ENCODE data around the gene ARFGAP1.
A peak's percentile ranks its signal among the peaks of the same experiment; 100 is the strongest.

Gene ARFGAP1

DNA sequence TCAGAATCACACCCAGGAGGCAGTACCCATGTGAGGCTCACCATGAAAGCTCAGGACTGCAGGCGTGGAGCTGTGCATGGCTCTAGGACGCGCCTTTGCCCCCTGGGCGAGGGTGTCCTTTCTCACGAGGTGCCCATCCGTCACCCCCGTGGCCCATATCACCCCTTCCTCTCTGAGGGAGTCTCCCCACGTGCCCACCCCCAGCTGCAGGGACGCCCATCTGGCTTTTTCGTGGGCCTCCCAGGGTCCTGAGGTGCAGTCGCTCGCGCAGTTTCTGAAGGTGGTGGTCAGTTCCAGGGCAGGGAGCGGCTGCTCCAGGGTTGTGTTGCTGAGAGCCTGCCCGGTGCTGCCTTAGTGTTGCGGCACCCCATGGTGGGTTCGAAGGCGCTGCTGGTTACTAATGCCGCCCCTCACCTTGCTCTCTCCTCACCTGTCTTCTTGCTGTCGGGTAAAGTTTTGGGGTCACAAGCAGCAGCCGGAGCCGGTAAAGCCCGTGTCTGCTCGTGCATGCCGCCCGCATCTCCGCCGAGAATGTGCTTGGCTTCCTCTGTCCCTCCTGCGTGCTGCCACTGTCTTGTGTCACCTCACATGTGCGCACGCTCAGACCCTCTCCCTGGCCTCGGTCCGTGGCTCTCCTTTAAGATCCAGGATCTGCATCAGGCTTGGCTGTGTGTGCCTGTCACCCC lies 10.9 kb downstream of the ARFGAP1 start:
- Mint-ChIP-seq H3K36me3 (ENCODE audit: low read depth) (peaks cover 21% of the 10 kb centered on the region), H3K9me3 (no peaks in the 10 kb centered on the region), H3K27ac (peak overlapping the region; percentile 87), H3K4me3 (no peak overlapping the region), H3K27me3 (ENCODE audit: low read depth, poor library complexity) (no peaks in the 10 kb centered on the region), H3K4me1 (no peaks in the 10 kb centered on the region)
- TF ChIP-seq, protein P1, sequence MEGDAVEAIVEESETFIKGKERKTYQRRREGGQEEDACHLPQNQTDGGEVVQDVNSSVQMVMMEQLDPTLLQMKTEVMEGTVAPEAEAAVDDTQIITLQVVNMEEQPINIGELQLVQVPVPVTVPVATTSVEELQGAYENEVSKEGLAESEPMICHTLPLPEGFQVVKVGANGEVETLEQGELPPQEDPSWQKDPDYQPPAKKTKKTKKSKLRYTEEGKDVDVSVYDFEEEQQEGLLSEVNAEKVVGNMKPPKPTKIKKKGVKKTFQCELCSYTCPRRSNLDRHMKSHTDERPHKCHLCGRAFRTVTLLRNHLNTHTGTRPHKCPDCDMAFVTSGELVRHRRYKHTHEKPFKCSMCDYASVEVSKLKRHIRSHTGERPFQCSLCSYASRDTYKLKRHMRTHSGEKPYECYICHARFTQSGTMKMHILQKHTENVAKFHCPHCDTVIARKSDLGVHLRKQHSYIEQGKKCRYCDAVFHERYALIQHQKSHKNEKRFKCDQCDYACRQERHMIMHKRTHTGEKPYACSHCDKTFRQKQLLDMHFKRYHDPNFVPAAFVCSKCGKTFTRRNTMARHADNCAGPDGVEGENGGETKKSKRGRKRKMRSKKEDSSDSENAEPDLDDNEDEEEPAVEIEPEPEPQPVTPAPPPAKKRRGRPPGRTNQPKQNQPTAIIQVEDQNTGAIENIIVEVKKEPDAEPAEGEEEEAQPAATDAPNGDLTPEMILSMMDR (IDR thresholded peaks at IDR 0.05) = no peak
- no peak for DNase-seq

DNA sequence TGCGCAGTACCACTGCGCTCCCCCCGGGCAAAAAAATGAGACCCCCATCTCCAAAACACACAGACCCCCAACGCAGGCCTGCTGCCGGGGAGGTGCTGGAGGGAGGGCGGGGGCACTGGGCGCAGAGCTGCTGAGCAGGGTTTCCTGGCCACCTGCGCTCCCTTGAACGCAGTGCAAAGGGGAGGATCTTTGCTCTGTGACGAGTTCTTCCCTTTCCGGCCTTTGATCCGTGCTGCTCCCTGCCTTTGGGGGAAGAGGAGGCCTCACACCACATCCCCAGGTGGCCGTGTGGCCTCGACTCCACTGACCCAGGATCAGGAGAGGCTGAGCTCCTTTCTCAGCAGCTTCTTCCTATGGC lies 11.4 kb downstream of the ARFGAP1 start:
- no peaks in the 10 kb centered on the region for H3K9me3 Mint-ChIP-seq
- no peaks in the 10 kb centered on the region for H3K4me1 Mint-ChIP-seq
- DNase-seq = no peak
- peak overlapping the region; percentile 87 for H3K27ac Mint-ChIP-seq
- TF ChIP-seq, protein P1 (IDR thresholded peaks at IDR 0.05) = no peak
- H3K36me3 Mint-ChIP-seq (ENCODE audit: low read depth) = peaks cover 16% of the 10 kb centered on the region
- no peaks in the 10 kb centered on the region for H3K27me3 Mint-ChIP-seq (ENCODE audit: low read depth, poor library complexity)
- no peak overlapping the region for H3K4me3 Mint-ChIP-seq

DNA sequence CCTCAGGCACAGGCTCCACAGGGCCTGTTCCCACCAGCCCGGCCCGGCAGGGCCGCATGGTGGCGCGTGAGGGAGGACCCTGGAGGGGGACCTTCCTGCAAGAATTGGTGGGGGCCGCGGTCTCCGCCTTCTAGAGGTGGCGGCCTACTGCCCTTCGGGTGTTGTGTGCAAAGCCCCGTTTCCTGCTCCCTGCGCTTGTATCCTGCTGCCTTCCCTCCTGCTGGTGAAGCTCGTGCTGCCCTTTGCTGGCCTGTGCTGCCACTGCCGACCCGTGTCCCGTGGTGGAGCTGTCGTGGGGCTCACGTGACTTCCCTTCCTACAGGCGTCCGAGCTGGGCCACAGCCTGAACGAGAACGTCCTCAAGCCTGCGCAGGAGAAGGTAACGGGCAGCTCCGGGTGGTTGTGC lies 11.9 kb downstream of the ARFGAP1 start:
- H3K27ac Mint-ChIP-seq = peak overlapping the region; percentile 71
- H3K4me1 Mint-ChIP-seq = no peaks in the 10 kb centered on the region

DNA sequence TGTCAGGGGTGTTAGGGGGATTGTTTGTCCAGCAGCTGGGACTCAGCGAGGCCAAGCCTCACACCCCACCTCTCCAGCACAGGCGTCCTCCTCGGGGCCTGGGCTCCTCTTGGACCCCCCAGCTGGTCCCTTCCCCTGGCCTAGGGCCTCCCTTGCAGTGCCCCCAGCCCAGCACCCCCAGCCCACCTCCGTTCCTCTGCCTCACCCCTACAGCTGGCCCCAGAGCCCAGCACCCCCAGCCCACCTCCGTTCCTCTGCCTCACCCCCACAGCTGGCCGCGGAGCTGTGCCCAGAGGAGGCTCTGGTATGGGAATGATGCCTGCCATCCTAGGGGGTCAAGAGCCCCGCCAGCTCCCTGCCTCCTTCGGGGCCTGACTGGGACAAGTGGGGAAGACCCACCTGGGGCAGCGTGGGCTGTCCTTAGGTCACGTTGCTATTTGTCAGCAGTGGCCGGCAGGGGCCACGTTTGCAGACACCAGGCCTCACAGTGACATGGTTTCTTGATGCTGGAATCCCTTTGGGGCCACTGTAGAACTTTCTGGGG lies 12.4 kb downstream of the ARFGAP1 start:
- Mint-ChIP-seq H3K27me3 (ENCODE audit: low read depth, poor library complexity) (no peaks in the 10 kb centered on the region), H3K9me3 (no peaks in the 10 kb centered on the region), H3K36me3 (ENCODE audit: low read depth) (peaks cover 14% of the 10 kb centered on the region), H3K4me3 (no peak overlapping the region), H3K4me1 (no peaks in the 10 kb centered on the region), H3K27ac (no peak overlapping the region)
- TF ChIP-seq, protein P1 (IDR thresholded peaks at IDR 0.05) = no peak
- no peak for DNase-seq

More for the DNA sequence above, 11.9 kb downstream of the ARFGAP1 start:
- TF ChIP-seq, protein P1 (IDR thresholded peaks at IDR 0.05) = no peak
- H3K27me3 Mint-ChIP-seq (ENCODE audit: low read depth, poor library complexity) = no peaks in the 10 kb centered on the region
- H3K9me3 Mint-ChIP-seq = no peaks in the 10 kb centered on the region
- H3K4me3 Mint-ChIP-seq = no peak overlapping the region
- DNase-seq = no peak
- H3K36me3 Mint-ChIP-seq (ENCODE audit: low read depth) = peaks cover 16% of the 10 kb centered on the region

DNA sequence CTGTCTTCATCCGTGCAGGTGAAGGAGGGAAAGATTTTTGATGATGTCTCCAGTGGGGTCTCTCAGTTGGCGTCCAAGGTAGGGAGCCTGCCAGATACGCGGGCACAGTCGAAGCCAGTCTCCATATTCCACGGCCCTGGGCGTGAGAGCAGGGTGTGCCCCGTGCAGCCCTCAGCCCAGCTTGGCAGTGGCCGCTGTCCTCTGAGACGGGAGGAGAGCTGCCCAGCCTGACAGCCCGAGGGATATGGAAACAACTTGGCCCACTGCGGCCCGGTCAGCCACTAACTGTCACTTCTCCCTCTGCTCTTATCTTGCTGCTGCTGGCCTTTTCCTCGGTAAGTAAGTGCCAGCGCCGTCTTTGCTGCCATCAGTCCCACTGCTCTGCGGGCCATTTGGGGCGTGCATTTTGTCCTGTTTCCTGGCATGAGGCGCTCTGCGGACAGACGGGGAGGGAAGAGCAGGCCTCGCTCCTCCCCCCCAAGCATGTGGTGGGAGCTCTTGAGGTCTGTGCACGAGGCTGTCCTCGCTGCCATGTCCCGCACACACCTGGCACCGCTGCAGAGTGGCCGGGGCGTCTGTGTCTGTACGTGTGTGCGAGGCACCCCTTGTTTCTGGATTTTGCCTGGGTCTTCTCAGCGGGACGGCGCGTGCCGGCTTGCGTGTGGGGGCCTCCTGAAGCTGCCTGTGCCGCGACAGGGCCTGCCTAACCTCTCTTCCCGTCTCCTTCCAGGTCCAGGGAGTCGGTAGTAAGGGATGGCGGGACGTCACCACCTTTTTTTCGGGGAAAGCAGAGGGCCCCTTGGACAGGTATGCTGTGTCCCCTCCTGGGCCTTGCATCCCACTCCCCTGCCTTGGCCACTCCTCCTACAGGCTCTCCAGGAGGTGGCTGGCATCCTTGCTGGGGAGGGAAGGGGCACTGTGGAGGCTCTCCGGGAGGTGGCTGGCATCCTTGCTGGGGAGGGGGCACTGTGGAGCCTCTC lies 13.3 kb downstream of the ARFGAP1 start:
- no peak overlapping the region for H3K4me3 Mint-ChIP-seq
- no peak overlapping the region for H3K27ac Mint-ChIP-seq
- H3K36me3 Mint-ChIP-seq (ENCODE audit: low read depth) = peaks cover 7% of the 10 kb centered on the region
- no peaks in the 10 kb centered on the region for H3K27me3 Mint-ChIP-seq (ENCODE audit: low read depth, poor library complexity)
- no peaks in the 10 kb centered on the region for H3K4me1 Mint-ChIP-seq
- H3K9me3 Mint-ChIP-seq = no peaks in the 10 kb centered on the region
- TF ChIP-seq, protein P1 (IDR thresholded peaks at IDR 0.05) = no peak
- DNase-seq = no peak
